Muscle of leg (tissue), 11 donors: ENCODE results near the gene NXPE4. TPM values are rescaled to one million over a fixed set of nuclear protein-coding genes. Genes with fewer than 3 reads are reported as not detected.
"Not testable (repeated sequence)": the region's sequence is repeated elsewhere in the genome, so short reads cannot be mapped to it uniquely, and the experiment has no call there.

Experiments
- DNase-seq: peaks from one replicate; pipeline ENCODE4 v3.0.0; 2013
- H3K27ac ChIP-seq: one replicate; pipeline ENCODE4 v1.5.1; 2013; ENCODE audit warnings: mild to moderate bottlenecking, low read length, control low read depth
- H3K27me3 ChIP-seq: one replicate; pipeline ENCODE4 v1.6.1; 2013; ENCODE audit warnings: low read length; ENCODE audit not compliant: control insufficient read depth, insufficient read depth
- H3K36me3 ChIP-seq: one replicate; pipeline ENCODE4 v1.6.1; 2013; ENCODE audit warnings: low read length; ENCODE audit not compliant: control insufficient read depth, insufficient read depth
- H3K4me1 ChIP-seq: one replicate; pipeline ENCODE4 v1.6.1; 2013; ENCODE audit warnings: low read length; ENCODE audit not compliant: control insufficient read depth, insufficient read depth
- H3K4me3 ChIP-seq: one replicate; pipeline ENCODE4 v1.5.1; 2013; ENCODE audit warnings: low read length, control low read depth
- H3K9me3 ChIP-seq: replicated peaks from 2 replicates; pipeline ENCODE4 v1.6.1; 2013; ENCODE audit warnings: low read depth, low read length; ENCODE audit not compliant: control insufficient read depth
- WGBS: methylation state at CpG from one replicate; pipeline ENCODE4 v1.1.5; 2013; ENCODE audit warnings: missing lambda C conversion rate; ENCODE audit not compliant: insufficient coverage; 5-methylcytosine and 5-hydroxymethylcytosine counted together
- polyA plus RNA-seq, 8 donors: library from polyadenylated mRNA; unstranded; fragments of 120-200 nt; gene quantifications; one replicate each; pipeline versions ENCODE4 v1.2.1 to v1.2.3, GENCODE V29; 2013; ENCODE audit warnings: inconsistent platforms in 1 of 8, low replicate concordance in 1 of 8; ENCODE audit not compliant: insufficient read length in 8 of 8, insufficient read depth in 1 of 8
- total RNA-seq: library from RNA; stranded (reverse); fragments of 120-200 nt; gene quantifications from one replicate; pipeline ENCODE4 v1.2.4, GENCODE V29; 2013

Gene NXPE4
- total and polyA plus RNA-seq, 9 donors: 0.13 TPM; not detected in 8

- Histone ChIP-seq H3K9me3 (peaks cover 85% of the 10 kb centered on the region), H3K36me3 (no peaks in the 10 kb centered on the region), H3K4me3 (no peak overlapping the region), H3K27me3 (no peaks in the 10 kb centered on the region), H3K27ac (no peak overlapping the region), H3K4me1 (no peaks in the 10 kb centered on the region)
- 75% methylated on average over 7 of the region's 10 CpGs for WGBS
- DNase-seq: no peak
Observed at GRCh38 chr11:114619659-114620173, 24.1 kb upstream of the NXPE4 start.

GRCh38 chr11:114618139-114618538 is 22.6 kb upstream of the NXPE4 start:
- H3K4me3 ChIP-seq: no peak overlapping the region
- WGBS: 95% methylated on average over 4 of the region's 5 CpGs

GRCh38 chr11:114617157-114618124 is 21.9 kb upstream of the NXPE4 start:
- Histone ChIP-seq H3K27ac (no peak overlapping the region), H3K4me1 (no peaks in the 10 kb centered on the region), H3K27me3 (no peaks in the 10 kb centered on the region), H3K36me3 (no peaks in the 10 kb centered on the region), H3K4me3 (no peak overlapping the region), H3K9me3 (peaks cover 85% of the 10 kb centered on the region)
- WGBS: 93% methylated on average over 23 of the region's 29 CpGs
- no peak for DNase-seq

More at GRCh38 chr11:114618139-114618538, 22.6 kb upstream of the NXPE4 start:
- Histone ChIP-seq H3K27ac (no peak overlapping the region), H3K4me1 (no peaks in the 10 kb centered on the region), H3K27me3 (no peaks in the 10 kb centered on the region), H3K36me3 (no peaks in the 10 kb centered on the region), H3K9me3 (peaks cover 85% of the 10 kb centered on the region)
- DNase-seq: no peak

GRCh38 chr11:114616516-114616915 is 20.9 kb upstream of the NXPE4 start:
- peaks cover 88% of the 10 kb centered on the region for H3K9me3 ChIP-seq
- 96% methylated on average over 4 of the region's 8 CpGs for WGBS
- H3K36me3 ChIP-seq: no peaks in the 10 kb centered on the region
- H3K27me3 ChIP-seq: no peaks in the 10 kb centered on the region
- DNase-seq: no peak
- no peaks in the 10 kb centered on the region for H3K4me1 ChIP-seq
- H3K4me3 ChIP-seq: no peak overlapping the region
- no peak overlapping the region for H3K27ac ChIP-seq

- 89% methylated on average over 14 of the region's 17 CpGs for WGBS
- Histone ChIP-seq H3K36me3 (no peaks in the 10 kb centered on the region), H3K27me3 (no peaks in the 10 kb centered on the region), H3K9me3 (peaks cover 88% of the 10 kb centered on the region), H3K4me3 (no peak overlapping the region), H3K27ac (no peak overlapping the region), H3K4me1 (no peaks in the 10 kb centered on the region)
- no peak for DNase-seq
Observed at GRCh38 chr11:114615448-114616361, 20.1 kb upstream of the NXPE4 start.

GRCh38 chr11:114614127-114614720 is 18.6 kb upstream of the NXPE4 start:
- peaks cover 87% of the 10 kb centered on the region for H3K9me3 ChIP-seq
- DNase-seq: no peak
- WGBS: 94% methylated on average over 10 of the region's 11 CpGs
- H3K4me1 ChIP-seq: no peaks in the 10 kb centered on the region
- H3K27ac ChIP-seq: no peak overlapping the region
- H3K36me3 ChIP-seq: no peaks in the 10 kb centered on the region
- no peaks in the 10 kb centered on the region for H3K27me3 ChIP-seq
- H3K4me3 ChIP-seq: no peak overlapping the region

GRCh38 chr11:114613094-114613493 is 17.5 kb upstream of the NXPE4 start:
- 100% methylated on average over 5 of the region's 9 CpGs for WGBS

GRCh38 chr11:114612686-114613085 is 17.1 kb upstream of the NXPE4 start:
- WGBS: 86% methylated on average over 7 of the region's 9 CpGs
- Histone ChIP-seq H3K27me3 (no peaks in the 10 kb centered on the region), H3K4me3 (no peak overlapping the region), H3K36me3 (no peaks in the 10 kb centered on the region), H3K4me1 (no peaks in the 10 kb centered on the region), H3K9me3 (peaks cover 75% of the 10 kb centered on the region), H3K27ac (no peak overlapping the region)
- DNase-seq: no peak

More at GRCh38 chr11:114613094-114613493, 17.5 kb upstream of the NXPE4 start:
- H3K9me3 ChIP-seq: peaks cover 79% of the 10 kb centered on the region
- H3K4me3 ChIP-seq, H3K4me1 ChIP-seq, H3K27ac ChIP-seq, DNase-seq, H3K27me3 ChIP-seq, H3K36me3 ChIP-seq: not testable (repeated sequence)

GRCh38 chr11:114612199-114612598 is 16.6 kb upstream of the NXPE4 start:
- H3K9me3 ChIP-seq: peaks cover 72% of the 10 kb centered on the region
- not testable (repeated sequence) for H3K36me3 ChIP-seq, H3K27ac ChIP-seq, H3K27me3 ChIP-seq, DNase-seq, H3K4me1 ChIP-seq, H3K4me3 ChIP-seq
- 98% methylated on average over 8 of the region's 9 CpGs for WGBS
